Calu3 (cell line): ENCODE measurements around the gene STX12. TPM values are rescaled to one million over a fixed set of nuclear protein-coding genes. Genes with fewer than 3 reads are reported as not detected.

Source experiments
- BruUV-seq: library from RNA; stranded (reverse); fragments of 400-500 nt; replicated peaks from 2 replicates; lab custom pipeline; 2021; lab: Mats Ljungman, UMichigan
- CTCF ChIA-PET: fragments of 300-600 bp; sonication (Branson Sonifier 250); formaldehyde crosslinking; loops from one replicate; lab custom pipeline; 2022; ENCODE audit warnings: antibody characterized with exemption; lab: Charles Lee
- DNase-seq: peaks from one replicate; pipeline ENCODE4 v3.0.0; 2022
- H3K27ac Mint-ChIP-seq: one replicate; pipeline ENCODE4 v1.8.0; 2022; ENCODE audit warnings: mixed read lengths; ENCODE audit not compliant: unreplicated experiment
- H3K27me3 Mint-ChIP-seq: one replicate; pipeline ENCODE4 v1.8.0; 2022; ENCODE audit warnings: mixed read lengths; ENCODE audit not compliant: unreplicated experiment
- H3K36me3 Mint-ChIP-seq: one replicate; pipeline ENCODE4 v1.8.0; 2022; ENCODE audit warnings: mild to moderate bottlenecking, moderate library complexity, mixed read lengths; ENCODE audit not compliant: insufficient read depth, unreplicated experiment
- H3K4me1 Mint-ChIP-seq: one replicate; pipeline ENCODE4 v1.8.0; 2022; ENCODE audit warnings: mild to moderate bottlenecking, low read depth, mixed read lengths; ENCODE audit not compliant: unreplicated experiment
- H3K4me3 Mint-ChIP-seq: one replicate; pipeline ENCODE4 v1.8.0; 2022; ENCODE audit warnings: mild to moderate bottlenecking, low read depth, moderate library complexity, mixed read lengths; ENCODE audit not compliant: unreplicated experiment
- H3K9me3 Mint-ChIP-seq: one replicate; pipeline ENCODE4 v1.8.0; 2022; ENCODE audit warnings: low read depth, mixed read lengths; ENCODE audit not compliant: unreplicated experiment
- intact Hi-C: fragments of 100-400 bp; cut with micrococcal nuclease; formaldehyde crosslinking; loops from one replicate; pipeline ENCODE4 v1.10.0; 2022; ENCODE audit not compliant: unreplicated experiment
- total RNA-seq: library from RNA; stranded (reverse); gene quantifications from 2 replicates; pipeline ENCODE4 v1.2.3, GENCODE V29; 2022
- TF ChIP-seq, protein P1 (sequence below): fragments of 200-600 bp; IDR thresholded peaks from one replicate; pipeline ENCODE4 v1.8.0; 2022; ENCODE audit warnings: antibody characterized with exemption; ENCODE audit not compliant: unreplicated experiment

The STX12 gene
- total RNA-seq, 1 experiment from 2014 or later, result 23.4 TPM

DNA sequence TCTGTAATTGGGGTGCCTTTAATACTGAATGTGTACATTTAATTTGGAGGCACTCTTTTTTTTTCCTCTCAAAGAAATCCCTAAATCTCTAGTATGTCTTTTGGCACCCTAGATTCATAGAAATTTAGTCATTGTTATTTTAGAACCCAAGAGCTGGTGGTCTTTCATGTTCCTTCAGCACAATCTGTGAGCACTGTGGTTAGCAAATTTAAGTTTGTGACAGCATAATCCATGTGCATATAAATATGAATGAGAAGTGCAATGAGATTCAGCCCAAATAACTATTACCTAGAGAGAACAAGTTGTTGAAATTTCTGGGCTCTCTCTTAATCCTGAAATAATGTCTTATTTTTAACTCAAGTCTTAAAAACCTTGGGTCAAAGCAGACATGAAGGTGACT is 62.0 kb downstream of the STX12 start:
- CTCF ChIA-PET, result interaction anchor here (0.6 kb wide), 1 partner anchor 9 kb away, joined by 4 read pairs; no protein-coding TSS in a partner anchor
- intact Hi-C loops, result no loop called here
- no peaks in the 10 kb centered on the region for H3K27me3 Mint-ChIP-seq
- no peak overlapping the region for H3K27ac Mint-ChIP-seq
- H3K4me1 Mint-ChIP-seq, result no peaks in the 10 kb centered on the region
- TF ChIP-seq, protein P1, sequence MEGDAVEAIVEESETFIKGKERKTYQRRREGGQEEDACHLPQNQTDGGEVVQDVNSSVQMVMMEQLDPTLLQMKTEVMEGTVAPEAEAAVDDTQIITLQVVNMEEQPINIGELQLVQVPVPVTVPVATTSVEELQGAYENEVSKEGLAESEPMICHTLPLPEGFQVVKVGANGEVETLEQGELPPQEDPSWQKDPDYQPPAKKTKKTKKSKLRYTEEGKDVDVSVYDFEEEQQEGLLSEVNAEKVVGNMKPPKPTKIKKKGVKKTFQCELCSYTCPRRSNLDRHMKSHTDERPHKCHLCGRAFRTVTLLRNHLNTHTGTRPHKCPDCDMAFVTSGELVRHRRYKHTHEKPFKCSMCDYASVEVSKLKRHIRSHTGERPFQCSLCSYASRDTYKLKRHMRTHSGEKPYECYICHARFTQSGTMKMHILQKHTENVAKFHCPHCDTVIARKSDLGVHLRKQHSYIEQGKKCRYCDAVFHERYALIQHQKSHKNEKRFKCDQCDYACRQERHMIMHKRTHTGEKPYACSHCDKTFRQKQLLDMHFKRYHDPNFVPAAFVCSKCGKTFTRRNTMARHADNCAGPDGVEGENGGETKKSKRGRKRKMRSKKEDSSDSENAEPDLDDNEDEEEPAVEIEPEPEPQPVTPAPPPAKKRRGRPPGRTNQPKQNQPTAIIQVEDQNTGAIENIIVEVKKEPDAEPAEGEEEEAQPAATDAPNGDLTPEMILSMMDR, result no peak
- no TSS peak for BruUV-seq
- no peak for DNase-seq
- H3K4me3 Mint-ChIP-seq, result no peak overlapping the region
- H3K9me3 Mint-ChIP-seq, result no peaks in the 10 kb centered on the region
- peaks cover 30% of the 10 kb centered on the region for H3K36me3 Mint-ChIP-seq

DNA sequence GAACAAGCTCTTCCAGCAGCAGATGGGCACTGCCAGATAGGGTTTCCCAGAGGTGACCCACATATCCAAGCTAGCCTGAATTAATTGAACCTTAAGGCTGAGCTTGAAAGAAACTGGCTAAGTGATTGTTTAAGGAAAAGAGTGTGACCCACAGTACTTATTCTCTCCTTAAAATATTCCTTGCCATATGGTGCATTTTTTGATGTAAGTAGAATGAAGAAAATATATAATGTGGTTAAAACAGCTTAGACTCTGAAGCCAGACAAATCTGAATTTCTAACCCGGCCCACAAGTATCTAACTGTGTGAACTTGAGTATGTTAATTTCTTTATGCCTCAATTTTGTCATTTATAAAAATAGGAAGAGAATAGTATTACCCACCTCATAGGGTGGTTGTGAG is 62.5 kb downstream of the STX12 start:
- Mint-ChIP-seq H3K4me3 (no peak overlapping the region), H3K27ac (no peak overlapping the region), H3K9me3 (no peaks in the 10 kb centered on the region), H3K36me3 (peaks cover 25% of the 10 kb centered on the region), H3K27me3 (no peaks in the 10 kb centered on the region), H3K4me1 (no peaks in the 10 kb centered on the region)
- no TSS peak for BruUV-seq
- CTCF ChIA-PET, result interaction anchor here (0.6 kb wide), 1 partner anchor 9 kb away, joined by 4 read pairs; no protein-coding TSS in a partner anchor
- TF ChIP-seq, protein P1, result no peak
- DNase-seq, result no peak
- intact Hi-C loops, result no loop called here

DNA sequence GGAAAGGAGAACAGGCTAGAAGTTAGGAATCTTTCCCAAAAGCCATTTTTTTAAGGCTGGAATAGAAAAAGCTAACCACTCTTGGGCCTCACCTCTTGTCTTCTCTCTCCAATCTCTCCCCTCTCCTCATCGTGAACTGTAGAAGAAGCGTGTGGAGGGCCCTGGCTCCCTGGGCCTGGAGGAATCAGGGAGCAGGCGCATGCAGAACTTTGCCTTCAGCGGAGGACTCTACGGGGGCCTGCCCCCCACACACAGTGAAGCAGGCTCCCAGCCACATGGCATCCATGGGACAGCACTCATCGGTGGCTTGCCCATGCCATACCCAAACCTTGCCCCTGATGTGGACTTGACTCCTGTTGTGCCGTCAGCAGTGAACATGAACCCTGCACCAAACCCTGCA is 76.9 kb downstream of the STX12 start:
- peaks cover 25% of the 10 kb centered on the region for H3K36me3 Mint-ChIP-seq
- no peak overlapping the region for H3K27ac Mint-ChIP-seq
- H3K27me3 Mint-ChIP-seq, result no peaks in the 10 kb centered on the region
- CTCF ChIA-PET, result no interaction called here
- TF ChIP-seq, protein P1, result no peak
- BruUV-seq, result no TSS peak
- intact Hi-C loops, result no loop called here
- H3K4me1 Mint-ChIP-seq, result no peaks in the 10 kb centered on the region
- no peak for DNase-seq
- H3K9me3 Mint-ChIP-seq, result no peaks in the 10 kb centered on the region
- H3K4me3 Mint-ChIP-seq, result no peak overlapping the region

DNA sequence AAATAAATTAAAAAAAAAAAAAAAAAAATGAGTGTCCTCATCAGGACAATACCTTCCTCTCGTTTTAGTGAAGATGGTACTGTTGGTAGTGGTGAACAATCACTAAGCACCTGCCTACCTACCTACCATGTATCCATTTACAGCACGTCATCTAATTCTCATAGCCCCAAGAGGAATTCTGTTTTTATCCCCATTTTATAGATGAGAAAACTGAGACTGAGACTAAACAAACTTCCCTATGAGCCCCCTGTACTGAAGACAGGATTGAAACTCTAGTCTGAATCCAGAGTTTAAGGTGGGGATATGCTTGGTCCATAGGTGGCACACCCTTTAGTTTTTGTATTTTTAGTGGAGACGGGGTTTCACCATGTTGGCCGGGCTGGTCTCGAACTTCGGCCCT is 82.1 kb downstream of the STX12 start:
- Mint-ChIP-seq H3K36me3 (peaks cover 5% of the 10 kb centered on the region), H3K27me3 (peaks cover 13% of the 10 kb centered on the region), H3K4me1 (no peaks in the 10 kb centered on the region), H3K4me3 (no peak overlapping the region), H3K27ac (no peak overlapping the region), H3K9me3 (no peaks in the 10 kb centered on the region)
- intact Hi-C loops, result no loop called here
- no peak for DNase-seq
- CTCF ChIA-PET, result no interaction called here
- BruUV-seq, result no TSS peak
- TF ChIP-seq, protein P1, result no peak
